H1 (cell line): ENCODE data around the gene DISP3. TPM values are rescaled to one million over a fixed set of nuclear protein-coding genes. Genes with fewer than 3 reads are reported as not detected.
"Not testable (repeated sequence)": the region's sequence is repeated elsewhere in the genome, so short reads cannot be mapped to it uniquely, and the experiment has no call there.

ENCODE experiments used
- CTCF ChIA-PET: fragments of 300-600 bp; sonication (Branson Sonifier 250); formaldehyde crosslinking; loops from one replicate; lab custom pipeline; 2021; ENCODE audit not compliant: partially characterized antibody; lab: Charles Lee
- POLR2A ChIA-PET: fragments of 300-600 bp; sonication (Branson Sonifier 250); formaldehyde crosslinking; loops from one replicate; lab custom pipeline; 2021; ENCODE audit warnings: inconsistent platforms; ENCODE audit not compliant: partially characterized antibody; lab: Charles Lee
- DNase-seq, 2 experiments: peaks; one replicate each; pipeline versions ENCODE4 v3.0.0 to v3.0.0-alpha.2; 2010 to 2022; ENCODE audit warnings: low spot score in 2 of 2, low read depth in 1 of 2, mixed read lengths in 1 of 2
- FAIRE-seq: peaks from 2 replicates; lab custom pipeline; 2011; peaks lifted over from hg19 to GRCh38; lab: Jason Lieb, UNC
- H2AFZ ChIP-seq: 2 replicates; pipeline ENCODE4 v1.8.1; 2012; ENCODE audit warnings: low read length, inconsistent platforms
- H2AK5ac ChIP-seq: 2 replicates; pipeline ENCODE4 v1.6.1; 2013; ENCODE audit warnings: low read depth, low read length
- H2BK120ac ChIP-seq: replicated peaks from 2 replicates; pipeline ENCODE3; 2013; ENCODE audit warnings: low read depth, low read length, inconsistent platforms
- H2BK12ac ChIP-seq: 2 replicates; pipeline ENCODE4 v1.6.1; 2013; ENCODE audit warnings: low read depth, low read length
- H2BK15ac ChIP-seq: 2 replicates; pipeline ENCODE4 v1.6.1; 2013; ENCODE audit warnings: low read length
- H2BK20ac ChIP-seq: 2 replicates; pipeline ENCODE4 v1.6.1; 2013; ENCODE audit warnings: low read length
- H2BK5ac ChIP-seq: 2 replicates; pipeline ENCODE4 v1.6.1; 2013; ENCODE audit warnings: low read depth, low read length
- H3K14ac ChIP-seq: 2 replicates; pipeline ENCODE4 v1.6.1; 2013; ENCODE audit warnings: inconsistent platforms; ENCODE audit not compliant: insufficient read length
- H3K18ac ChIP-seq: 2 replicates; pipeline ENCODE4 v1.6.1; 2013; ENCODE audit warnings: low read length; ENCODE audit errors: extremely low read depth
- H3K23ac ChIP-seq: 2 replicates; pipeline ENCODE4 v1.6.1; 2013; ENCODE audit warnings: inconsistent platforms; ENCODE audit not compliant: insufficient read length
- H3K23me2 ChIP-seq: 2 replicates; pipeline ENCODE4 v1.6.1; 2013; ENCODE audit warnings: low read depth, low read length
- H3K27ac ChIP-seq: 2 replicates; pipeline ENCODE4 v1.6.1; 2011; ENCODE audit warnings: low read depth, low read length, inconsistent platforms
- H3K27me3 ChIP-seq, 4 experiments: replicated peaks in 1 of 4; 1 replicate in 1 of 4; 2 replicates in 3 of 4; pipeline versions ENCODE4 v1.6.1 to v1.8.1; 2011 to 2013; ENCODE audit warnings: low read length in 3 of 4, mild to moderate bottlenecking in 3 of 4, inconsistent platforms in 2 of 4, mixed read lengths in 2 of 4, moderate library complexity in 1 of 4; ENCODE audit not compliant: control insufficient read depth in 3 of 4, insufficient read depth in 3 of 4; ENCODE audit errors: extremely low read depth in 1 of 4
- H3K36me3 ChIP-seq, 4 experiments: 2 replicates each; pipeline versions ENCODE4 v1.6.1 to v1.8.1; 2011 to 2013; ENCODE audit warnings: mild to moderate bottlenecking in 4 of 4, low read length in 3 of 4, moderate library complexity in 2 of 4, control low read depth in 1 of 4, inconsistent platforms in 1 of 4; ENCODE audit not compliant: insufficient read depth in 4 of 4, control insufficient read depth in 2 of 4
- H3K4ac ChIP-seq: replicated peaks from 2 replicates; pipeline ENCODE3; 2013; ENCODE audit warnings: low read length, low read depth, mixed read lengths, inconsistent platforms; ENCODE audit not compliant: insufficient read length
- H3K4me1 ChIP-seq, 4 experiments: replicated peaks in 1 of 4; 1 replicate in 1 of 4; 2 replicates in 3 of 4; pipeline versions ENCODE4 v1.6.1 to v1.8.1; 2011 to 2013; ENCODE audit warnings: low read length in 3 of 4, inconsistent platforms in 2 of 4, mixed read lengths in 1 of 4; ENCODE audit not compliant: insufficient read depth in 4 of 4, control insufficient read depth in 3 of 4
- H3K4me2 ChIP-seq, 2 experiments: 2 replicates each; pipeline versions ENCODE4 v1.6.1 to v1.8.1; 2011 to 2013; ENCODE audit warnings: low read depth in 2 of 2, low read length in 2 of 2, control low read depth in 1 of 2, inconsistent platforms in 1 of 2, mild to moderate bottlenecking in 1 of 2; ENCODE audit not compliant: insufficient read depth in 1 of 2
- H3K4me3 ChIP-seq, 4 experiments: fragments of 200-600, 300-600 bp in 1 of 4; sonication (generic), shearing (Covaris generic), sonication (Bioruptor Twin) in 1 of 4; 2 replicates each; pipeline versions ENCODE4 v1.5.1 to v1.8.1; 2011 to 2016; ENCODE audit warnings: low read length in 4 of 4, low read depth in 3 of 4, control low read depth in 2 of 4, inconsistent platforms in 2 of 4, mild to moderate bottlenecking in 2 of 4, mixed read lengths in 1 of 4, moderate library complexity in 1 of 4; ENCODE audit not compliant: insufficient read depth in 2 of 4; ENCODE audit errors: extremely low read depth in 1 of 4
- H3K56ac ChIP-seq: replicated peaks from 2 replicates; pipeline ENCODE3; 2013; ENCODE audit warnings: low read depth, mild to moderate bottlenecking, mixed read lengths, low read length, inconsistent platforms; ENCODE audit not compliant: insufficient read length
- H3K79me1 ChIP-seq: 2 replicates; pipeline ENCODE4 v1.6.1; 2013; ENCODE audit warnings: low read depth, low read length, control low read depth
- H3K79me2 ChIP-seq, 2 experiments: 2 replicates each; pipeline versions ENCODE4 v1.6.1 to v1.8.1; 2012 to 2013; ENCODE audit warnings: low read length in 2 of 2, mild to moderate bottlenecking in 2 of 2, inconsistent platforms in 1 of 2; ENCODE audit not compliant: insufficient read depth in 2 of 2, control insufficient read depth in 1 of 2
- H3K9ac ChIP-seq, 4 experiments: replicated peaks in 1 of 4; 1 replicate in 1 of 4; 2 replicates in 3 of 4; pipeline versions ENCODE4 v1.6.1 to v1.8.1; 2011 to 2013; ENCODE audit warnings: low read depth in 3 of 4, low read length in 3 of 4, control low read depth in 2 of 4, mild to moderate bottlenecking in 2 of 4, moderate library complexity in 2 of 4, inconsistent platforms in 1 of 4; ENCODE audit errors: extremely low read depth in 1 of 4
- H3K9me3 ChIP-seq, 2 experiments: 2 replicates each; pipeline versions ENCODE4 v1.6.1 to v1.8.1; 2012 to 2013; ENCODE audit warnings: mild to moderate bottlenecking in 2 of 2, moderate library complexity in 2 of 2, control low read depth in 1 of 2, inconsistent platforms in 1 of 2, low read depth in 1 of 2, low read length in 1 of 2, mixed read lengths in 1 of 2; ENCODE audit not compliant: insufficient read depth in 2 of 2
- H4K20me1 ChIP-seq, 2 experiments: replicated peaks in 1 of 2; 2 replicates each; pipeline versions ENCODE3 to v1.8.1; 2011 to 2013; ENCODE audit warnings: inconsistent platforms in 2 of 2, low read length in 2 of 2, mild to moderate bottlenecking in 1 of 2; ENCODE audit not compliant: insufficient read depth in 2 of 2, control insufficient read depth in 1 of 2
- H4K5ac ChIP-seq: 2 replicates; pipeline ENCODE4 v1.6.1; 2013; ENCODE audit warnings: low read length, low read depth, mixed read lengths, inconsistent platforms; ENCODE audit not compliant: insufficient read length
- H4K8ac ChIP-seq: 2 replicates; pipeline ENCODE4 v1.8.0; 2013; ENCODE audit warnings: mild to moderate bottlenecking, moderate library complexity, low read length, inconsistent platforms; ENCODE audit not compliant: insufficient read depth; ENCODE audit errors: extremely low read depth
- H4K91ac ChIP-seq: replicated peaks from 2 replicates; pipeline ENCODE3; 2013; ENCODE audit warnings: low read length, mixed read lengths, inconsistent platforms; ENCODE audit not compliant: insufficient read length
- WGBS, 2 experiments: shearing (Covaris generic) in 1 of 2; methylation state at CpG; one replicate each; pipeline versions ENCODE4 v1.1.6 to v1.1.7; 2013 to 2015; ENCODE audit warnings: low lambda C conversion rate in 2 of 2, mixed read lengths in 2 of 2, inconsistent platforms in 1 of 2, low coverage in 1 of 2, missing lambda C conversion rate in 1 of 2; ENCODE audit not compliant: insufficient replicate concordance in 2 of 2, insufficient coverage in 1 of 2, insufficient read length in 1 of 2; ENCODE audit errors: extremely low coverage in 1 of 2, missing lambda C conversion rate in 1 of 2; 5-methylcytosine and 5-hydroxymethylcytosine counted together
- polyA plus RNA-seq, 7 experiments: library from polyadenylated mRNA; depleted of rRNA in 3 of 7; stranded (reverse) in 5 of 7; unstranded in 2 of 7; fragments of >200 nt in 5 of 7; fragments of 200-250 nt in 2 of 7; gene quantifications; 1 replicate in 5 of 7; 2 replicates in 1 of 7; 4 replicates in 1 of 7; pipeline versions ENCODE4 v1.2.1 to v1.2.3, GENCODE V29; 2011 to 2013; ENCODE audit warnings: missing spikeins in 2 of 7, mixed read lengths in 2 of 7
- total RNA-seq: library from RNA; stranded (reverse); fragmentation: NEBNext Ultra II Directional; extraction: Animal tissue kit (Norgen Biotek cat#: 25700); gene quantifications from 2 replicates; pipeline ENCODE4 v1.2.1, GENCODE V29; 2021

Gene DISP3
- total and polyA plus RNA-seq, 2 of the 8 experiments (the other 6 are each of a cell fraction or from before 2014, with no cell fraction given), result 3.4 to 4.6 TPM

GRCh38 chr1:11580049-11580448, 101.1 kb downstream of the DISP3 start:
- H3K23ac ChIP-seq, H4K20me1 ChIP-seq, H3K79me2 ChIP-seq, H3K18ac ChIP-seq, H3K4me1 ChIP-seq, H2AFZ ChIP-seq, H2BK120ac ChIP-seq, H3K4ac ChIP-seq, DNase-seq, H3K36me3 ChIP-seq, H3K27ac ChIP-seq, H3K9ac ChIP-seq, POLR2A ChIA-PET, H3K27me3 ChIP-seq, H4K91ac ChIP-seq, H3K14ac ChIP-seq, H4K5ac ChIP-seq, H4K8ac ChIP-seq, H2BK15ac ChIP-seq, H2BK5ac ChIP-seq, FAIRE-seq, H2BK12ac ChIP-seq, H3K56ac ChIP-seq, H3K4me2 ChIP-seq, H2BK20ac ChIP-seq, H3K9me3 ChIP-seq, H3K79me1 ChIP-seq, H3K23me2 ChIP-seq, H3K4me3 ChIP-seq, H2AK5ac ChIP-seq: not testable (repeated sequence)
- CTCF ChIA-PET, result interaction anchor here (0.7 to 7.7 kb wide), 3 partner anchors 8 to 432 kb away, joined by 3 to 50 read pairs (median 3); no protein-coding TSS in a partner anchor
- WGBS, 2 experiments, result 83% methylated on average over 7 of the region's 10 CpGs; no CpG with 5 or more reads in 1 of the 2 experiments
